LNCaP clone FGC (cell line): ENCODE data around the gene DHRS4.

ENCODE experiments used
- DNase-seq: peaks from one replicate; pipeline ENCODE4 v3.0.0-alpha.2; 2011; ENCODE audit warnings: low read depth
- H3K4me3 ChIP-seq: 2 replicates; pipeline ENCODE4 v1.5.1; 2011; ENCODE audit warnings: mild to moderate bottlenecking, low read depth, low read length, control low read depth
- TF ChIP-seq, protein P1 (sequence below): IDR thresholded peaks from 2 replicates; pipeline ENCODE4 v1.5.1; 2012; ENCODE audit warnings: mild to moderate bottlenecking; ENCODE audit not compliant: control insufficient read depth, insufficient read depth; ENCODE audit errors: extremely low read depth

Gene DHRS4

DNA sequence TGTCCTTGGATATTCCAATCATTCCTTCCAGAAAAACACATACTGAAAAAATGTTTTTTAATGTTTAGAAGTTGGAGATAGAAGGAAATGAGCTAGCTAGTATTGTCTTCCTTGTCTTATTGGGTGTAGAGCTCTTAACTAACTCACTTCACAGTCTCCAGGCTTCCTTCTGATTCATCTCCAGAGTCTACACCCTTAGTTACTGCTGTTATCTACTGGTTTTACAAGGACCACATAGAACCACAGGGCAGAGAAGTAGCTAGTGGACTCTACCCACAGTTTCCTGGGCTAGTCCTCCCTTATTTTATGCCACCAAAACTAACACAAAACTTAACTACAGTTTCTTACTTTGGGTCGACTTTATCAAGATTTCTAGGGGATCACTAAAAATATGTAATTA lies 31.0 kb upstream of the DHRS4 start:
- TF ChIP-seq, protein P1, sequence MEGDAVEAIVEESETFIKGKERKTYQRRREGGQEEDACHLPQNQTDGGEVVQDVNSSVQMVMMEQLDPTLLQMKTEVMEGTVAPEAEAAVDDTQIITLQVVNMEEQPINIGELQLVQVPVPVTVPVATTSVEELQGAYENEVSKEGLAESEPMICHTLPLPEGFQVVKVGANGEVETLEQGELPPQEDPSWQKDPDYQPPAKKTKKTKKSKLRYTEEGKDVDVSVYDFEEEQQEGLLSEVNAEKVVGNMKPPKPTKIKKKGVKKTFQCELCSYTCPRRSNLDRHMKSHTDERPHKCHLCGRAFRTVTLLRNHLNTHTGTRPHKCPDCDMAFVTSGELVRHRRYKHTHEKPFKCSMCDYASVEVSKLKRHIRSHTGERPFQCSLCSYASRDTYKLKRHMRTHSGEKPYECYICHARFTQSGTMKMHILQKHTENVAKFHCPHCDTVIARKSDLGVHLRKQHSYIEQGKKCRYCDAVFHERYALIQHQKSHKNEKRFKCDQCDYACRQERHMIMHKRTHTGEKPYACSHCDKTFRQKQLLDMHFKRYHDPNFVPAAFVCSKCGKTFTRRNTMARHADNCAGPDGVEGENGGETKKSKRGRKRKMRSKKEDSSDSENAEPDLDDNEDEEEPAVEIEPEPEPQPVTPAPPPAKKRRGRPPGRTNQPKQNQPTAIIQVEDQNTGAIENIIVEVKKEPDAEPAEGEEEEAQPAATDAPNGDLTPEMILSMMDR: no peak
- no peak for DNase-seq
- no peak overlapping the region for H3K4me3 ChIP-seq

DNA sequence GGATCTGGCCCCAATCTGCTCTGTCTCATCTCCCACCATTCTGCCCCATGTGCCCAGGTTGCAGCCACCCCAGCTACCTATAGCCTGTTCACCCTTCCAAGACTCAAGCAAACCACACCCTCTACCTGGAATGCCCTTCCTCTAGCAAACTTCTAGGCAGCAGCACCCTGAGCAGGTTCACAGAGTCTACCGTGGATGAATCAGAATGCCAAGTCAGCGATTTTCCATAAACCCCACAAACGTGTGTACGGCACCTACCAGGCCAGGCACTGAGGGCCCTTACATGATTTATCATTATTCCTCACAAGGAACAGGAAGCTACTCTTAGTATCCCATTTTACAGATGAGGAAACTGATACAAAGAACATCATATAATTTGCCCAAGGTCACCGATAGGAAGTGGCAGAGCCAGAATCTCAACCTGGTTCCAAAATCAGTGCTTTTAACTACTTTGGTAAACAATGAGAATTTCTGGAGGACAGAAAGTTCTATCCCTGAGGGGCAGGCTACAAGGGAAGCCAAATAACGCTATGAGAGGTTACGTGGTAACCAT lies 28.0 kb upstream of the DHRS4 start:
- DNase-seq: no peak
- no peak overlapping the region for H3K4me3 ChIP-seq
- TF ChIP-seq, protein P1: no peak

GRCh38 chr14:23926543-23926942 lies 27.0 kb upstream of the DHRS4 start:
- no peak overlapping the region for H3K4me3 ChIP-seq
- DNase-seq: no peak
- TF ChIP-seq, protein P1: no peak

DNA sequence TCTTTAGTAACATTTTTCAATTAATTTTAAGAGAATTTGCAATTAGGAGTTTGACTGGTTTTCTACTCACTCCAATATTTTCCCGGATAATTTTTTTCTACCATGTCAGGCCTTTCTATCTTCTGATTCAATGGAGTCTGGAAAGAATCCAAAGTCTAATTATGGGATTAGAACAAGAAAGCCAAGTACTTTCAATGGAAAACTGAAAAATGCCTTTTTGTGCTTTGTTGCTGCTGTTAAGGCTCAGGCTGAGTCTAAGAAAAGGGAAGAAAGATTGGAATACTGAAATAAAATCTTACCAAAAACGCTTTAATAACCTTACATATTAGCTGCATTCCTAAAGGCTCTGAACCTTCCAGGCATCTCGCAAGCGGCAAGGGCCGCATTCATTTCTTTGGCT lies 24.4 kb upstream of the DHRS4 start:
- no peak overlapping the region for H3K4me3 ChIP-seq
- TF ChIP-seq, protein P1: no peak
- no peak for DNase-seq

- peak; percentile 13 for DNase-seq
- H3K4me3 ChIP-seq: no peak overlapping the region
- TF ChIP-seq, protein P1: peak; percentile 81
Observed at GRCh38 chr14:23929822-23930294, 23.7 kb upstream of the DHRS4 start.

DNA sequence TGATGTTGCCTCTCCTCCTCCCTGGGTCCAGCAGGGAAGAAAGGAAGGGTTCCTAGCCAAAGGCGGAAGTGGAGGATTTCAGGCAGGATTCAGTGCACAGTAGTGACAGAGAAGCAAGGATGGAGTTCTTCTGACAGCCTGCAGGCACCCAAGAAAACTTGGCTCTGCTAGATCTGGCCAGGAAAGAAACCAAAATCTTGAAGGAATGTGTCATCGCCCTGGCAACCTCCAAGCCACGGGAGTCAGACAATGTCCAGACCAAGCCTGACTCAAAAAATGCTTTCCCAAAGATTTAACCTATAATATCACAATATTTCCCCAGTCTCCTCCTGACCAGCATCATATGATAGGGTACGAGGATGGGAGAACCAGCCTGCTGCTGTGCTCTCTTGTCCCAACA lies 22.8 kb upstream of the DHRS4 start:
- no peak overlapping the region for H3K4me3 ChIP-seq
- DNase-seq: no peak
- TF ChIP-seq, protein P1: no peak

- H3K4me3 ChIP-seq: no peak overlapping the region
- DNase-seq: no peak
- TF ChIP-seq, protein P1: no peak
Observed at GRCh38 chr14:23931721-23932289, 21.8 kb upstream of the DHRS4 start.
